ENCODE data around the gene VPS13D.
"Not testable (repeated sequence)": the region's sequence is repeated elsewhere in the genome, so short reads cannot be mapped to it uniquely, and the experiment has no call there.

VPS13D gene

DNA sequence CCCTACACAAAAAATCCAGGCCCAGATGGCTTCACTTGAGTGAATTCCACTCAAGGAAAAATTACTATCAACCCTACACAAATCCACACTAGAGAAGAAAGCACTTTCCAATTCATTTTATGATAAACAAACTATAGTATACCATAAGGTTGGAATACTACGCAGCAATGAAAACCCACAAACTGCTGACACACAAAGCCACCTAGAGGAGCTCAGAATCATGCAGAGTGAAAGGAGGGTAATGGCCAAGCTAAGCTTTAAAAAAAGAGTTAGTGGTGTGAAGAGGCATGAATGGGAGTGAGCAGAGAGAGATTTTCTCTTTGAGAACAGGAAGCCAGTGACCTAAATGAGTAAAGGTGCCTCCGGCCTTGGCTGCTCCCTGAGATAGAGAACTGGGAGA is 294.4 kb downstream of the VPS13D start:
- H3K9me3 ChIP-seq (ENCODE audit: control insufficient read depth, insufficient read depth, low read length) = no peaks in the 10 kb centered on the region
- H3K36me3 ChIP-seq (ENCODE audit: insufficient read depth, low read length) = no peaks in the 10 kb centered on the region
- H3K4me1 ChIP-seq (ENCODE audit: insufficient read depth, low read length) = no peaks in the 10 kb centered on the region
- H3K9ac ChIP-seq (ENCODE audit: low read depth, low read length) = no peak overlapping the region

- Histone ChIP-seq H3K9ac (ENCODE audit: low read depth, low read length) (no peak overlapping the region), H3K9me3 (ENCODE audit: control insufficient read depth, insufficient read depth, low read length) (no peaks in the 10 kb centered on the region), H3K36me3 (ENCODE audit: insufficient read depth, low read length) (no peaks in the 10 kb centered on the region), H3K4me1 (ENCODE audit: insufficient read depth, low read length) (no peaks in the 10 kb centered on the region)
Measured at GRCh38 chr1:12525311-12526181, 295.7 kb downstream of the VPS13D start.

DNA sequence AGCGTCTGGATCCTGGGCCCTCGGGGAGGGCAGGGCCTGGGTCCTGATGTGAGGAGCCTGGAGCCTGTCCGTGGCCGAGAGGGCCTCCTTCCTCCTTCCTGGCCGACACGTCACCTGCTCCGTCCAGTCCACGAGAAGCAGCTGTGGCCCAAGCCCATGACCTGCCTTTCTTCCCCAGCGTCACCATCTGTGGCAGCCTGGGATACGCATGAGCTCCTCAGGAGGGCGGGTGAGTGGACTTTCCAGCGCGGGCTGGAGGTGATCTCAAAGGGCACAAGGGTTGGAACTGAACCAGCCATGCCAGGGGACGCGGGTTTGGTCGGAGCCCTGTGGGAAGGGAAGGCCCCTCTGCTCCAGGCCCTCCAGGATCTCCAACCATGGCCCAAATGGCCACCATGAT is 297.7 kb downstream of the VPS13D start:
- H3K9ac ChIP-seq (ENCODE audit: low read depth, low read length) = no peak overlapping the region
- no peaks in the 10 kb centered on the region for H3K36me3 ChIP-seq (ENCODE audit: insufficient read depth, low read length)
- H3K4me1 ChIP-seq (ENCODE audit: insufficient read depth, low read length) = no peaks in the 10 kb centered on the region
- no peaks in the 10 kb centered on the region for H3K9me3 ChIP-seq (ENCODE audit: control insufficient read depth, insufficient read depth, low read length)

DNA sequence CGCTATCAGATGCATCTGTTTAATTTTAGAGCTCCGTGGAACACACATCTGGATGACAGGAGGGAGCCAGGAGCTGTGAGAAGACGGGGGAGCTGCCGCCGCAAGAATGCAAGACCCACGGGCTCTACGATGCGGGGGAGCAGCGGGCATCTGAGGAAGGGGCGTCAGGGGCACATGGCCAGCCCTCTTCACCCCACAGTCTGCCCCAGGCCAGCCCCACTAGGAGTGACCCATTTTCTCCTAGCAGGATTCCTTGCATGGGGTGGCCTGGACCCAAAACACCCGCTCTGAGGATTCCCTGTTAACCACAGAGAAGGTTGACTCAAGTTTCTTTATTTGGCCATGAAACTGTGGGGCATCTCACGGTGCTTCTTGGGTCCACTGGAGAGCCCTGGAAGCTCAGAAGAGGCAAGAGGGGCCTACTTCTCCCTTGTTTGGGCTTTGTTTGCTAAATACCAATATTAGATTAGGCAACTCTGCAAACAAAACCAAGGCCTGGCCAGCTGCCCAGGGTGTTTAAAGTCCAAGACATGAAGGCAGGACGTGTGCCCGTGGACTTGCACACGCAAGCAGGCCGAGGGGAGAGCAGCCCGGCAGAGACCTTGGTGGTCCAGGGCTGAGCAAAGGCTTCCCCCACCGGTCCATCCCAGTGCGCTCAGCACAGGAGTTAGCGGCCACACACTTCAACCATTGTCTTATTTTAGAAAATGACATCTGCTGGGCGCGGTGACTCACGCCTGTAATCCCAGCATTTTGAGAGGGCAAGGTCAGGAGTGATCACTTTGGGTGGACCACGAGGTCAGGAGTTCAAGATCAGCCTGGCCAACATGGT is 298.4 kb downstream of the VPS13D start:
- H3K9ac ChIP-seq (ENCODE audit: low read depth, low read length) = no peak overlapping the region
- no peaks in the 10 kb centered on the region for H3K9me3 ChIP-seq (ENCODE audit: control insufficient read depth, insufficient read depth, low read length)
- H3K36me3 ChIP-seq (ENCODE audit: insufficient read depth, low read length) = no peaks in the 10 kb centered on the region
- no peaks in the 10 kb centered on the region for H3K4me1 ChIP-seq (ENCODE audit: insufficient read depth, low read length)

- Histone ChIP-seq H3K36me3 (ENCODE audit: insufficient read depth, low read length) (no peaks in the 10 kb centered on the region), H3K9me3 (ENCODE audit: control insufficient read depth, insufficient read depth, low read length) (no peaks in the 10 kb centered on the region), H3K4me1 (ENCODE audit: insufficient read depth, low read length) (no peaks in the 10 kb centered on the region), H3K9ac (ENCODE audit: low read depth, low read length) (no peak overlapping the region)
Measured at GRCh38 chr1:12529640-12530174, 299.9 kb downstream of the VPS13D start.

GRCh38 chr1:12530462-12531178 is 300.8 kb downstream of the VPS13D start:
- H3K36me3 ChIP-seq (ENCODE audit: insufficient read depth, low read length) = no peaks in the 10 kb centered on the region
- H3K9me3 ChIP-seq (ENCODE audit: control insufficient read depth, insufficient read depth, low read length) = no peaks in the 10 kb centered on the region
- H3K9ac ChIP-seq (ENCODE audit: low read depth, low read length) = no peak overlapping the region
- H3K4me1 ChIP-seq (ENCODE audit: insufficient read depth, low read length) = no peaks in the 10 kb centered on the region

DNA sequence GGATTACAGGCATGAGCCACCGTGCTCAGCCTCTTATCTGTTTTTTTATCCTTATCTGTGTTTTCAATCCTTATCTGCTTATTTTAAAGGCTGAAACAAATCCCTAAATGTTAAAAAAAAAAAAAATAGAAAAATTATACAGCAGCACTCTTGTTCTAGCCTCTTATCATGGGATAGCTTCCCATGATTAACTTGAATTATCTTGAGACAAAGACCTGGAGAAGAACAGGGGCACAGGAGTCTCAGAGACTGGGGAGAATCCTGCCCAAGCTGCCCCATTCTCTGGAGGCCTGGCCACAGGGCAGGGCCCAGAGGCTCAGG is 301.3 kb downstream of the VPS13D start:
- no peak overlapping the region for H3K9ac ChIP-seq (ENCODE audit: low read depth, low read length)
- H3K4me1 ChIP-seq (ENCODE audit: insufficient read depth, low read length) = no peaks in the 10 kb centered on the region
- no peaks in the 10 kb centered on the region for H3K36me3 ChIP-seq (ENCODE audit: insufficient read depth, low read length)
- H3K9me3 ChIP-seq (ENCODE audit: control insufficient read depth, insufficient read depth, low read length) = 0 out of 2 replicates have a peak, but pooled peaks cover under 1% of the 10 kb centered on the region

GRCh38 chr1:12532405-12533315 is 302.8 kb downstream of the VPS13D start:
- H3K9ac ChIP-seq (ENCODE audit: low read depth, low read length) = no peak overlapping the region
- no peaks in the 10 kb centered on the region for H3K4me1 ChIP-seq (ENCODE audit: insufficient read depth, low read length)
- no peaks in the 10 kb centered on the region for H3K36me3 ChIP-seq (ENCODE audit: insufficient read depth, low read length)
- 0 out of 2 replicates have a peak, but pooled peaks cover 2% of the 10 kb centered on the region for H3K9me3 ChIP-seq (ENCODE audit: control insufficient read depth, insufficient read depth, low read length)

DNA sequence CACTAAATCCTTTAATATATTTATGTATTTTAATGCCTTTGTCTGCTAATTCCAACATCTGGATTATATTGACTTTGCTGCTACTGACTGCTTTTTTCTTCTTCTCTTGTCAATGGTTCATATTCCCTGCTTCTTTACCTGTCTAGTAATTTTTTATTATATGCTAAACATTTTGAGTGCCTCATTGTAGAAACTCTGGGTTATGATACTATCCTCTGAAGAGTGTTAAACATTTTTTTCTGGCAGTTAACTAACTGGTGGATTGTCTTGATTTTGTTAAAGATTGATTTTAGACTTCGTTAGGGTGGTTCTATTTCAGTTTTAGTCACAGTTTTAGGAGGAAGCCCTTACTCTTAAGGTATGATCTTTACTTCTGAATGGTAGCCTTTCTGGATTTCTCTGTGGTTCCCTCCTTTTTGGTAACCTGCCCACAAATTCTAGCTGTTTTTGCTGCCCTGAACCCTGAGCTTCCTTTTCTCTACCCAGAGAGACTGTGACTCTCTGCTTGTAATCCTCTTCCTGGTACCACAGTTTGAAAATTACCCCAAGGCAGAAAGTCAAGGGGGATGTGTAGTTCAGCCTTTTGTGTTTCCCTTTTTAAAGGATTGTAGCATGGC is 306.3 kb downstream of the VPS13D start:
- 0 out of 2 replicates have a peak, but pooled peaks cover 2% of the 10 kb centered on the region for H3K9me3 ChIP-seq (ENCODE audit: control insufficient read depth, insufficient read depth, low read length)

DNA sequence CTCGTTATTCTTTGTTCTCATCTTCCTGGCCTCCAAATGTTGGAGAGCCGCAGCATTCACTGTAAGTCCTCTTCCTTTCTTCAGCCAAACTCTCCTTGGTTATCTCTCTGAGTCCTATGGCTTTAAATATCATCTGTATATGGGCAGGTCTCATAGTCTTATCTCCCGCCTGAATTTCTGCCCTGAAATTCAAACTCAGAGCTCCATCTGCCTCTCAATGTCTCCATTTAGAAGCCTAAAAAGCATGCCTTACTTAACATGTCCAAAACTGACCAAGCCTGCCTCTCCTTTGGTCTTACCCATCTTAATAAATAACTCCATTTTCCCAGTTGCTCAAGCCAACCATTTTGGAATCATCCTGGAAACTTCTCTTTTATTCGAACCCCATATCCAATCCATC is 307.5 kb downstream of the VPS13D start:
- Histone ChIP-seq H3K36me3 (ENCODE audit: insufficient read depth, low read length) (no peaks in the 10 kb centered on the region), H3K4me1 (ENCODE audit: insufficient read depth, low read length) (peaks cover 14% of the 10 kb centered on the region), H3K9me3 (ENCODE audit: control insufficient read depth, insufficient read depth, low read length) (0 out of 2 replicates have a peak, but pooled peaks cover 2% of the 10 kb centered on the region), H3K9ac (ENCODE audit: low read depth, low read length) (no peak overlapping the region)

More for the DNA sequence above, 306.3 kb downstream of the VPS13D start:
- no peaks in the 10 kb centered on the region for H3K36me3 ChIP-seq (ENCODE audit: insufficient read depth, low read length)
- H3K4me1 ChIP-seq (ENCODE audit: insufficient read depth, low read length) = peaks cover 6% of the 10 kb centered on the region
- H3K9ac ChIP-seq (ENCODE audit: low read depth, low read length) = no peak overlapping the region

- H3K9ac ChIP-seq (ENCODE audit: low read depth, low read length) = no peak overlapping the region
- H3K9me3 ChIP-seq (ENCODE audit: control insufficient read depth, insufficient read depth, low read length) = 0 out of 2 replicates have a peak, but pooled peaks cover 2% of the 10 kb centered on the region
- peaks cover 14% of the 10 kb centered on the region for H3K4me1 ChIP-seq (ENCODE audit: insufficient read depth, low read length)
- no peaks in the 10 kb centered on the region for H3K36me3 ChIP-seq (ENCODE audit: insufficient read depth, low read length)
Measured at GRCh38 chr1:12537906-12538461, 308.2 kb downstream of the VPS13D start.

GRCh38 chr1:12538536-12538935 is 308.7 kb downstream of the VPS13D start:
- not testable (repeated sequence) for H3K9ac ChIP-seq (ENCODE audit: low read depth, low read length); H3K9me3 ChIP-seq (ENCODE audit: control insufficient read depth, insufficient read depth, low read length); H3K36me3 ChIP-seq (ENCODE audit: insufficient read depth, low read length)
- peaks cover 14% of the 10 kb centered on the region for H3K4me1 ChIP-seq (ENCODE audit: insufficient read depth, low read length)

DNA sequence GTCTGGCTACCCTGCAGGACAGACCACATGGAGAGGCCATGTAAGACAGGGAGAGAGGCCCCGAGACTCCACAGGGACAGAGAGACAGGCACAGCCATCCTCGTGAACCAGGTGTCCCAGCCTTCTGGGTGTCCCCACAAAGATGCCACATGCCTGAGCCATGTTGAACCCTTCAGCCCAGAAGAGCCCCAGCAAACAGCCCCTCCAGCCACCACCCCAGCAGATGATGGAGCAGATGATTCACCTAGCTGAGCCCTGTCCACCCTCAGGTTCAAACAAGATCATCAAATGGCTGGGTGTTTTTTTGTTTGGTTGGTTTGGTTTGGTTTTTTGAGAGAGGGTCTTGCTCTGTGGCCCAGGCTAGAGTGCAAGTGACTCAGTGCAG is 309.5 kb downstream of the VPS13D start:
- H3K36me3 ChIP-seq (ENCODE audit: insufficient read depth, low read length) = no peaks in the 10 kb centered on the region
- H3K4me1 ChIP-seq (ENCODE audit: insufficient read depth, low read length) = peaks cover 14% of the 10 kb centered on the region
- no peak overlapping the region for H3K9ac ChIP-seq (ENCODE audit: low read depth, low read length)
- 0 out of 2 replicates have a peak, but pooled peaks cover 2% of the 10 kb centered on the region for H3K9me3 ChIP-seq (ENCODE audit: control insufficient read depth, insufficient read depth, low read length)
